ENCODE results near the gene HM13.
"Not testable (repeated sequence)": the region's sequence is repeated elsewhere in the genome, so short reads cannot be mapped to it uniquely, and the experiment has no call there.

Gene HM13

DNA sequence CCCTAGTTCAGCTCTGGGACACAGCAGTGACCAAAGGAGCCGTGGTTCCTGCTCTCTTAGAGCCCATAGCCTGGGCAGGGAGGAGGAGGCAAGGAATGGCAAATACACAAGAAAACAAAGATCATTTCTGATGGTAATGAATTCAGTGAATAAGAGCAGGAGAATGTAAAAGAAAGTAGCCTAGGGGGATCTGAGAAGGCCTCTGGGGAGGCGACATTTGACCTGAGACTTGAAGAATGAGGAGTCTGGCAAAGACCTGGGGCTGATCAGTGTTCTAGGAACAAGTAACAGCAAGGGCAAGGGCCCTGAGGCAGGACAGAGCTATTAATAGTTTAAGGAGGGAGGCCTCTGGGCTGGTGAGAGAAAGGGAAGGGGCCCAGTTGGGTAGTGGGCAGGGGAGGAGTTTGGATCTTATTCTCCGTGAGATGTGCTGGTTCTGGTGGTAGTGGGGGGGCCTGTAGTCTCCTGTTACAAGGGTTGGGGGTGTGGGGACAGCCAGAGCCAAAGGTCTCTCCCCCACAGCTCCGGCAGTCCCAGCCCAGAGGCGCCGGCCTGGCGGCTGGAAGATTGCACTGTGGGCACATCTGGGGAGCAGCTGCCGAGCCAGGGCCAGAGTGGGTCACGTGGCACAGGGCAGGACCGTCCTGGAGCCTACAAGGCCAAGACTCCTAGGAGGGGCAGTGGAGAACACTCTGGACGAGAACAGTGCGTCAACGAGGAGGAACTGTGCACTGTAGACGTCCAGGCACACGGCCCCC, 81.6 kb downstream of the HM13 start:
- TF ChIP-seq TAF1 (IDR thresholded peaks at IDR 0.05; ENCODE audit: low read depth, low read length) (no peak), POU2F2 (IDR thresholded peaks at IDR 0.05; ENCODE audit: low read depth, low read length) (no peak), POLR2AphosphoS5 (IDR thresholded peaks at IDR 0.05; ENCODE audit: low read depth, low read length) (no peak), PAX5 (IDR thresholded peaks at IDR 0.05; ENCODE audit: insufficient read depth, low read length, severe bottlenecking) (no peak), SPI1 (IDR thresholded peaks at IDR 0.05; ENCODE audit: low read depth, low read length) (no peak), POLR2A (IDR thresholded peaks at IDR 0.05; ENCODE audit: low read depth, low read length) (no peak)
- FAIRE-seq (no peak), DNase-seq (ENCODE audit: insufficient read length, low spot score) (no peak)

DNA sequence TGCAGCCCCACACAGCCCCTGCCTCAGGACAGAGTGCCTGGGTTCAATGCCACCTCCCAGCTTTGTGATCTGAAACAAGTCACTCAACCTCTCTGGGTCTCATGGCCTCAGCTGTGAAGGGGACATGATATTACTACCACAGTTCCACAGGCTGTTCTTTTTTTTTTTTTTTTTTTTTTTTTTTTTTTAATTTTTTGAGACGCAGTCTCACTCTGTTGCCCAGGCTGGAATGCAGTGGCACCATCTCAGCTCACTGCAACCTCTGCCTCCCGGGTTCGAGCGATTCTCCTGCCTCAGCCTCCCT, 82.1 kb downstream of the HM13 start:
- not testable (repeated sequence) for DNase-seq (ENCODE audit: insufficient read length, low spot score); FAIRE-seq

DNA sequence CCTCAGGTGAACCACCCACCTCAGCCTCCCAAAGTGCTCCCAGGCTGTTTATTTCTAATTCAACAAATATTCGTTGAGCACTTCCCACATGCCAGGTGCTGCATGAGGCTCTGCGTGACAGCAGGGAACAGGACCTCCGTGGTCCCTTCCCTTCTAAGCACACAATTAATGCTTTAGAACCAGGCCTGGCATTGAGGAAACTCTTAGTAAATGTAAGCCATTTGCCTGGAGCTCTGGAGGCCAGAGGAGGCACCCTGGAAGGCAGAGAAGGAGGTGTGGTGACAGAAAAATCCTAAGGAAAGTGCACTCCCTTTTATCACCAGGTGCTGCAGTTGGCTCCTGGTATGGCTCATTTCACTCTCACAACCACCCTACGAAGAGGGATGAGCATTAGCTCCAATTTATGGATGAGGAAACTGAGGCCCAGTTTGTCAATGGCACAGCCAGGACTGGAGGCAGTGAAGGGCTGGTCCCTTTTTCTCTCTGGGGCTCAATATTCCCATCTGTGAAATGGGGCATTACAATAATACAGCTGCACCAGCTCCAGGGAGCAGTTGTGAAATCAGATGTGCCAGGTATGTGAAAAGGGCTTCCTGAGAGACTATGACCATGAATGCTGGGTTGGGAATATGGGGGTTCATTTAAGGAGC, 82.7 kb downstream of the HM13 start:
- DNase-seq (ENCODE audit: insufficient read length, low spot score) (no peak), FAIRE-seq (no peak)
- no peak for TF ChIP-seq PAX5 (IDR thresholded peaks at IDR 0.05; ENCODE audit: insufficient read depth, low read length, severe bottlenecking)
- TF ChIP-seq SPI1 (IDR thresholded peaks at IDR 0.05; ENCODE audit: low read depth, low read length): no peak

DNA sequence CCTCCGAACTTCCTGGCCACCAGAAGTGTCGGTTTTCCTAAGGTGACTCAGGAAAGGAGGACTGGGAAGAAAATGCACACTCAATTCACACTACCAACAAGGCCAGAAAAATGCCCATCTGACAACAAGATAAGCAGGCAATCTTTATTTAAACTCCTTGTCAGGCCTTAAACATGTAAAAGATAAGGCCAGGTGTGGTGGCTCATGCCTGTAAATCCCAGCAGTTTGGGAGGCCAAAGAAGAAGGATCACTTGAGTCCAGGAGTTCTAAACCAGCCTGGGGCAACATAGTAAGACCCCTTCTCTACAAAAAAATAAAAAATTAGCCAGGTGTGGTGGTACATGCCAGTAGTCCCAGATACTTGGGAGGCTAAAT, 83.2 kb downstream of the HM13 start:
- no peak for FAIRE-seq
- DNase-seq (ENCODE audit: insufficient read length, low spot score): no peak
- TF ChIP-seq POLR2AphosphoS5 (IDR thresholded peaks at IDR 0.05; ENCODE audit: low read depth, low read length) (no peak), PAX5 (IDR thresholded peaks at IDR 0.05; ENCODE audit: insufficient read depth, low read length, severe bottlenecking) (no peak), SPI1 (IDR thresholded peaks at IDR 0.05; ENCODE audit: low read depth, low read length) (no peak), POLR2A (IDR thresholded peaks at IDR 0.05; ENCODE audit: low read depth, low read length) (no peak), POU2F2 (IDR thresholded peaks at IDR 0.05; ENCODE audit: low read depth, low read length) (no peak), TAF1 (IDR thresholded peaks at IDR 0.05; ENCODE audit: low read depth, low read length) (no peak)

DNA sequence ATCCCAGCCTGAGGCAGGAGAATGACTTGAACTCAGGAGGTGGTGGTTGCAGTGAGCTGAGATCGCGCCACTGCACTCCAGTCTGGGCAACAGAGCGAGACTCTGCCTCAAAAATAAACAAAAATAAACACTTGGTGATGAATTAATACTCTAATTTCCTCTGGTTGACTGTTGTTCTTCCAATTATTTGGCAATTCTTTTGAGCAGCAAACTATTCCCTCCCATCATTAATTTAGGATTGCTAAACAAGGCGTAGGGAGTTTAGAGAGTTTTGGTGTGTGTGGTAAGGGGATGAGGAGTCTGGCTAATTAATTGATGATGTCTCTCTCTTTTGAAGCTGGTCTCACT, 88.2 kb downstream of the HM13 start:
- FAIRE-seq (no peak), DNase-seq (ENCODE audit: insufficient read length, low spot score) (no peak)
- no peak for TF ChIP-seq PAX5 (IDR thresholded peaks at IDR 0.05; ENCODE audit: insufficient read depth, low read length, severe bottlenecking)
- TF ChIP-seq POLR2AphosphoS5 (IDR thresholded peaks at IDR 0.05; ENCODE audit: low read depth, low read length): no peak
- TF ChIP-seq POLR2A (IDR thresholded peaks at IDR 0.05; ENCODE audit: low read depth, low read length): no peak
- TF ChIP-seq POU2F2 (IDR thresholded peaks at IDR 0.05; ENCODE audit: low read depth, low read length): no peak
- TF ChIP-seq TAF1 (IDR thresholded peaks at IDR 0.05; ENCODE audit: low read depth, low read length): no peak
- no peak for TF ChIP-seq SPI1 (IDR thresholded peaks at IDR 0.05; ENCODE audit: low read depth, low read length)

- TF ChIP-seq SPI1 (IDR thresholded peaks at IDR 0.05; ENCODE audit: low read depth, low read length) (no peak), POLR2A (IDR thresholded peaks at IDR 0.05; ENCODE audit: low read depth, low read length) (no peak), POLR2AphosphoS5 (IDR thresholded peaks at IDR 0.05; ENCODE audit: low read depth, low read length) (no peak), TAF1 (IDR thresholded peaks at IDR 0.05; ENCODE audit: low read depth, low read length) (no peak), POU2F2 (IDR thresholded peaks at IDR 0.05; ENCODE audit: low read depth, low read length) (no peak), PAX5 (IDR thresholded peaks at IDR 0.05; ENCODE audit: insufficient read depth, low read length, severe bottlenecking) (no peak)
- FAIRE-seq: no peak
- DNase-seq (ENCODE audit: insufficient read length, low spot score): no peak
These were observed 88.7 kb downstream of the HM13 start for GRCh38 chr20:31602779-31603441.

GRCh38 chr20:31603822-31604566, 89.8 kb downstream of the HM13 start:
- TF ChIP-seq POU2F2 (IDR thresholded peaks at IDR 0.05; ENCODE audit: low read depth, low read length) (no peak), SPI1 (IDR thresholded peaks at IDR 0.05; ENCODE audit: low read depth, low read length) (no peak), PAX5 (IDR thresholded peaks at IDR 0.05; ENCODE audit: insufficient read depth, low read length, severe bottlenecking) (no peak), POLR2AphosphoS5 (IDR thresholded peaks at IDR 0.05; ENCODE audit: low read depth, low read length) (no peak), POLR2A (IDR thresholded peaks at IDR 0.05; ENCODE audit: low read depth, low read length) (no peak), TAF1 (IDR thresholded peaks at IDR 0.05; ENCODE audit: low read depth, low read length) (no peak)
- DNase-seq (ENCODE audit: insufficient read length, low spot score): peak; percentile 82
- peak; percentile 74 for FAIRE-seq

- FAIRE-seq (no peak), DNase-seq (ENCODE audit: insufficient read length, low spot score) (no peak)
- no peak for TF ChIP-seq POLR2AphosphoS5 (IDR thresholded peaks at IDR 0.05; ENCODE audit: low read depth, low read length)
- TF ChIP-seq TAF1 (IDR thresholded peaks at IDR 0.05; ENCODE audit: low read depth, low read length): no peak
- TF ChIP-seq SPI1 (IDR thresholded peaks at IDR 0.05; ENCODE audit: low read depth, low read length): no peak
- TF ChIP-seq POLR2A (IDR thresholded peaks at IDR 0.05; ENCODE audit: low read depth, low read length): no peak
- no peak for TF ChIP-seq PAX5 (IDR thresholded peaks at IDR 0.05; ENCODE audit: insufficient read depth, low read length, severe bottlenecking)
- no peak for TF ChIP-seq POU2F2 (IDR thresholded peaks at IDR 0.05; ENCODE audit: low read depth, low read length)
These were observed 90.4 kb downstream of the HM13 start for GRCh38 chr20:31604567-31605030.

GRCh38 chr20:31605031-31605901, 91.0 kb downstream of the HM13 start, which contains the start of gene ID1:
ID1 (plus strand) TSS chr20:31605289; CDS start chr20:31605388, 99 bp downstream.
- peak; percentile 48 for FAIRE-seq
- TF ChIP-seq TAF1 (IDR thresholded peaks at IDR 0.05; ENCODE audit: low read depth, low read length) (no peak), PAX5 (IDR thresholded peaks at IDR 0.05; ENCODE audit: insufficient read depth, low read length, severe bottlenecking) (no peak), POLR2A (IDR thresholded peaks at IDR 0.05; ENCODE audit: low read depth, low read length) (no peak), SPI1 (IDR thresholded peaks at IDR 0.05; ENCODE audit: low read depth, low read length) (no peak), POU2F2 (IDR thresholded peaks at IDR 0.05; ENCODE audit: low read depth, low read length) (no peak), POLR2AphosphoS5 (IDR thresholded peaks at IDR 0.05; ENCODE audit: low read depth, low read length) (no peak)
- peak; percentile 89 for DNase-seq (ENCODE audit: insufficient read length, low spot score)

Measured in GM12891 (cell line).